ENCODE measurements around the gene GYS2.

The GYS2 gene

DNA sequence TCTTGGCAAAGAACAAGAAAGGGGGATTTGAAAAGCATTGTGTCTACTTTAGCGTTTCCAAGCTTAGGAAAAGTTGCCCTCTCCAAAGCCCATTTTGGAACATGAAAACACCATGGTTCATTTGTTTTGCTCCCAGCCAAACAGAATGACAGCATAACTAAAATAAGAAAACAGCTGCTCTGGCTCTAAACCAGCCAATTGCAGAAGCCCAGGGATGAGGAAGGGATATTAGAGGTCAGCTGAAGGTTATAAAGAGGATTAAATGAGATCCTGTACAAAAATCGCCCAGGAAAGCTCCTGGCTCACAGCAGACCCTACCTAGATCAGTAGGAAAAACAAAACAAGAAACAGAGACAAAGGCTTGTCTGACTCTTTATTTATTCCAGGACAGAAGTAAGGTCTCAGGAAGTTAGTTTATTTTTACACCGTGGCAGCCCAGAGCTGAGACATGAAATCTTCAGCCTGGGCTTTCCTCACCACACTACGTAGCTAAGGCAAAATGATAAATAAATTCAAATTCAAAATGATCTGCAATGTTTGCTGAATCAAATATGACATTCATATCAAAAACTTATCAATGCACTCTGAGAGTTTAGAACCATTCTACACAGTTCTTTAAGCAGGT lies 52.7 kb downstream of the GYS2 start:
- TF ChIP-seq, protein P1, sequence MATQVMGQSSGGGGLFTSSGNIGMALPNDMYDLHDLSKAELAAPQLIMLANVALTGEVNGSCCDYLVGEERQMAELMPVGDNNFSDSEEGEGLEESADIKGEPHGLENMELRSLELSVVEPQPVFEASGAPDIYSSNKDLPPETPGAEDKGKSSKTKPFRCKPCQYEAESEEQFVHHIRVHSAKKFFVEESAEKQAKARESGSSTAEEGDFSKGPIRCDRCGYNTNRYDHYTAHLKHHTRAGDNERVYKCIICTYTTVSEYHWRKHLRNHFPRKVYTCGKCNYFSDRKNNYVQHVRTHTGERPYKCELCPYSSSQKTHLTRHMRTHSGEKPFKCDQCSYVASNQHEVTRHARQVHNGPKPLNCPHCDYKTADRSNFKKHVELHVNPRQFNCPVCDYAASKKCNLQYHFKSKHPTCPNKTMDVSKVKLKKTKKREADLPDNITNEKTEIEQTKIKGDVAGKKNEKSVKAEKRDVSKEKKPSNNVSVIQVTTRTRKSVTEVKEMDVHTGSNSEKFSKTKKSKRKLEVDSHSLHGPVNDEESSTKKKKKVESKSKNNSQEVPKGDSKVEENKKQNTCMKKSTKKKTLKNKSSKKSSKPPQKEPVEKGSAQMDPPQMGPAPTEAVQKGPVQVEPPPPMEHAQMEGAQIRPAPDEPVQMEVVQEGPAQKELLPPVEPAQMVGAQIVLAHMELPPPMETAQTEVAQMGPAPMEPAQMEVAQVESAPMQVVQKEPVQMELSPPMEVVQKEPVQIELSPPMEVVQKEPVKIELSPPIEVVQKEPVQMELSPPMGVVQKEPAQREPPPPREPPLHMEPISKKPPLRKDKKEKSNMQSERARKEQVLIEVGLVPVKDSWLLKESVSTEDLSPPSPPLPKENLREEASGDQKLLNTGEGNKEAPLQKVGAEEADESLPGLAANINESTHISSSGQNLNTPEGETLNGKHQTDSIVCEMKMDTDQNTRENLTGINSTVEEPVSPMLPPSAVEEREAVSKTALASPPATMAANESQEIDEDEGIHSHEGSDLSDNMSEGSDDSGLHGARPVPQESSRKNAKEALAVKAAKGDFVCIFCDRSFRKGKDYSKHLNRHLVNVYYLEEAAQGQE (IDR thresholded peaks at IDR 0.05; ENCODE audit: insufficient replicate concordance, low read depth), result no peak
- TF ChIP-seq, protein P2, sequence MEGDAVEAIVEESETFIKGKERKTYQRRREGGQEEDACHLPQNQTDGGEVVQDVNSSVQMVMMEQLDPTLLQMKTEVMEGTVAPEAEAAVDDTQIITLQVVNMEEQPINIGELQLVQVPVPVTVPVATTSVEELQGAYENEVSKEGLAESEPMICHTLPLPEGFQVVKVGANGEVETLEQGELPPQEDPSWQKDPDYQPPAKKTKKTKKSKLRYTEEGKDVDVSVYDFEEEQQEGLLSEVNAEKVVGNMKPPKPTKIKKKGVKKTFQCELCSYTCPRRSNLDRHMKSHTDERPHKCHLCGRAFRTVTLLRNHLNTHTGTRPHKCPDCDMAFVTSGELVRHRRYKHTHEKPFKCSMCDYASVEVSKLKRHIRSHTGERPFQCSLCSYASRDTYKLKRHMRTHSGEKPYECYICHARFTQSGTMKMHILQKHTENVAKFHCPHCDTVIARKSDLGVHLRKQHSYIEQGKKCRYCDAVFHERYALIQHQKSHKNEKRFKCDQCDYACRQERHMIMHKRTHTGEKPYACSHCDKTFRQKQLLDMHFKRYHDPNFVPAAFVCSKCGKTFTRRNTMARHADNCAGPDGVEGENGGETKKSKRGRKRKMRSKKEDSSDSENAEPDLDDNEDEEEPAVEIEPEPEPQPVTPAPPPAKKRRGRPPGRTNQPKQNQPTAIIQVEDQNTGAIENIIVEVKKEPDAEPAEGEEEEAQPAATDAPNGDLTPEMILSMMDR (IDR thresholded peaks at IDR 0.05; ENCODE audit: insufficient read depth, low read length), result no peak
- TF ChIP-seq SPI1 (IDR thresholded peaks at IDR 0.05; ENCODE audit: borderline replicate concordance, low read depth) (no peak), GABPA (IDR thresholded peaks at IDR 0.05; ENCODE audit: low read depth) (no peak), POLR2AphosphoS5 (IDR thresholded peaks at IDR 0.05; ENCODE audit: low read depth) (no peak)
- H3K27ac ChIP-seq (replicated peaks), result no peak overlapping the region
- H3K27me3 ChIP-seq (ENCODE audit: insufficient read depth, poor library complexity, severe bottlenecking), result no peaks in the 10 kb centered on the region
- no peak overlapping the region for H3K4me3 ChIP-seq (replicated peaks; ENCODE audit: insufficient read depth, low read length)
- DNase-seq (ENCODE audit: low read depth in 1 of 2, low spot score in 1 of 2), result no peak

DNA sequence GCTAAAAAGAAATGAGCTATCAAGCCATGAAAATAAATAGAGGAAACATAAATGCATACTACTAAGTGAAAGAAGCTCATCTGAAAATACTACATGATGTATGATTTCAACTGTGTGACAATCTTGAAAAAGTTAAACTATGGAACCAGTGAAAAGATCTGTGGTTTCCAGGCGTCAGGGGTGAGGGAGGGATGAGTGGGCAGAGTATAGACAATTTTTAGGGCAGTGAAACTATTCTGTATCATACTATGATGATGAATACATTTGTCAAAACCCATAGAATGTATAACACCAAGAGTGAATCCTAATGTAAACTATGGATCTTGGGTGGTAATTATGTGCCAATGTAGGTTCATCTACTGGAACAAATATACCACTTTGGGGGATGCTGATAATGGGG lies 57.2 kb downstream of the GYS2 start:
- Histone ChIP-seq H3K4me3 (replicated peaks; ENCODE audit: insufficient read depth, low read length) (no peak overlapping the region), H3K27ac (replicated peaks) (no peak overlapping the region), H3K27me3 (ENCODE audit: insufficient read depth, poor library complexity, severe bottlenecking) (peaks cover 2% of the 10 kb centered on the region)
- DNase-seq (ENCODE audit: low read depth in 1 of 2, low spot score in 1 of 2), result no peak
- no peak for TF ChIP-seq GABPA (IDR thresholded peaks at IDR 0.05; ENCODE audit: low read depth)
- TF ChIP-seq, protein P1 (IDR thresholded peaks at IDR 0.05; ENCODE audit: insufficient replicate concordance, low read depth), result no peak
- TF ChIP-seq POLR2AphosphoS5 (IDR thresholded peaks at IDR 0.05; ENCODE audit: low read depth), result no peak

DNA sequence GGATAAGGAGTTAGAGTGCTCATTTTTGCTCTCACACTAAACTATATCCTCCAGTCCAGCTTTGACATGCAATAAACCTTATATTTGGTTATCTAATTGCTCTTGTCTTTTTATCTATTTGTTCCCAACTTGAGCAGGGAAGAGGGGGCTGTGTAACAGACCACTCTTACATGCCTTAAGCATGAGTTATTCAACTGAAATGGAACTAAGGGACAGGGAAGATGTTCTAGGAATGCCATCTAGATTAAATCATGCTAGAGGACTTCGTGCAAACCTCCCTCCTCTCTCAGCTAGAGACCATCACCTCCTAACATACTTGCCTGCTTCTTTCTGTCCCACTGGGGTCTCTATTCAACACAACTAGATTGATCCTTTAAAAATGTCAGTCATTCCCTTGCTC lies 57.9 kb downstream of the GYS2 start:
- DNase-seq (ENCODE audit: low read depth in 1 of 2, low spot score in 1 of 2), result no peak
- no peak overlapping the region for H3K4me3 ChIP-seq (replicated peaks; ENCODE audit: insufficient read depth, low read length)
- H3K27me3 ChIP-seq (ENCODE audit: insufficient read depth, poor library complexity, severe bottlenecking), result peaks cover 2% of the 10 kb centered on the region
- TF ChIP-seq GABPA (IDR thresholded peaks at IDR 0.05; ENCODE audit: low read depth) (no peak), POLR2AphosphoS5 (IDR thresholded peaks at IDR 0.05; ENCODE audit: low read depth) (no peak)
- TF ChIP-seq, protein P2 (IDR thresholded peaks at IDR 0.05; ENCODE audit: insufficient read depth, low read length), result no peak
- TF ChIP-seq, protein P1 (IDR thresholded peaks at IDR 0.05; ENCODE audit: insufficient replicate concordance, low read depth), result no peak
- H3K27ac ChIP-seq (replicated peaks), result no peak overlapping the region

Measured in HL-60 (cell line).